ELF-1 (cell line): ENCODE results near the gene IER3.
"Not testable (repeated sequence)": the region's sequence is repeated elsewhere in the genome, so short reads cannot be mapped to it uniquely, and the experiment has no call there.

Experiments used
- DNase-seq: peaks from one replicate; pipeline ENCODE4 v3.0.0-alpha.2; 2016; ENCODE audit warnings: low read depth, low spot score

Gene IER3

GRCh38 chr6:30768634-30769087 is 24.3 kb upstream of the IER3 start:
- no peak for DNase-seq

DNA sequence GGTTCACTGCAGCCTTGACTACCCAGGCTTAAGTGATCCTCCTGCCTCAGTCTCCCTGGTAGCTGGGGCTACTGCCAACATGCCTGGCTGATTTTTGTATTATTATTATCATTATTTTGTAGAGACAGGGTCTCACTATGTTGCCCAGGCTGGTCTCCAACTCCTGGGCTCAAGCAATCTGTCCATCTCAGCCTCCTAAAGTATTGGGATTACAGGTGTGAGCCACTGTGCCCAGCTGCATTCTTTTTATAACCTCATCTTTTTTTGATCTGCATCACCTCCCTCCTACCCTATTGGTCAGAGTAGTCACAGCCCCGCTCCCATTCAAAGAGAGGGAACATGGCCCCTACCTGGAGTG is 23.6 kb upstream of the IER3 start:
- no peak for DNase-seq

DNA sequence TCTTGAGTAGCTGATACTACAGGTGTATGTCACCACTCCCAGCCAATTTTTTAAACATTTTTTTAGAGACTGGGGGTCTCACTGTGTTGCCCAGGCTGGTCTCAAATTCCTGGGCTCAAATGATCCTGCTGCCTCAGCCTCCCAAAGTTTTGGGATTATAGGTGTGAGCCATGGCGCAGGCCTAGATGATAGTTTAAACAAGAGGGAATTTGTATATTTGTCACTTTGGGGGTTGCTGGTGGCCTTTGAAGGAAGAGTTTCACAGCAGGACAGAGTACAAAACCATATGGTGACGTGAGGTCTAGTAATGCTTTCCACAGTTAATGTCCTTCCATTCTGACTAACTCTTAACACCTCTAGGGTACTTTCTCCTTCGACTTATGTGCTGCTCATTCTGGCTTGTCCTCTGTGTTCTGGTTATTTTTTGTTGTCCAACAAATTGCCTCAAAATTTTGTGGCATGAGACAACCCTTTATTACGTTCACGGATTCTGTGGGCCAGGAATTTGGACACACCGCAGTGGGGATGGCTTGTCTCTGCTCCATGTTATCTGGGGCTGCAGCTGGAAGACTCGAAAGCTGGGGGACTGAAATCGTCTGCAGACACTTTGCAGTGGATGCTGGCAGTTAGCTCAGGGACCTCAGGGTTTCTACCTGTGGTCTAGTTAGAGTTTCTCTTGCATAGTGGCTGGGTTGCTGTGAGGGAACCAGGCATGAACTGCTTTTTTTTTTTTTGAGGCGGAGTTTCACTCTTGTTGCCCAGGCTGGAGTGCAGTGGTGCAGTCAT is 23.0 kb upstream of the IER3 start:
- no peak for DNase-seq

GRCh38 chr6:30766461-30767157 is 22.3 kb upstream of the IER3 start:
- peak; percentile 44 for DNase-seq

GRCh38 chr6:30765495-30765894 is 21.1 kb upstream of the IER3 start:
- not testable (repeated sequence) for DNase-seq

- DNase-seq, result not testable (repeated sequence)
These were observed 20.2 kb upstream of the IER3 start for GRCh38 chr6:30764490-30765043.

DNA sequence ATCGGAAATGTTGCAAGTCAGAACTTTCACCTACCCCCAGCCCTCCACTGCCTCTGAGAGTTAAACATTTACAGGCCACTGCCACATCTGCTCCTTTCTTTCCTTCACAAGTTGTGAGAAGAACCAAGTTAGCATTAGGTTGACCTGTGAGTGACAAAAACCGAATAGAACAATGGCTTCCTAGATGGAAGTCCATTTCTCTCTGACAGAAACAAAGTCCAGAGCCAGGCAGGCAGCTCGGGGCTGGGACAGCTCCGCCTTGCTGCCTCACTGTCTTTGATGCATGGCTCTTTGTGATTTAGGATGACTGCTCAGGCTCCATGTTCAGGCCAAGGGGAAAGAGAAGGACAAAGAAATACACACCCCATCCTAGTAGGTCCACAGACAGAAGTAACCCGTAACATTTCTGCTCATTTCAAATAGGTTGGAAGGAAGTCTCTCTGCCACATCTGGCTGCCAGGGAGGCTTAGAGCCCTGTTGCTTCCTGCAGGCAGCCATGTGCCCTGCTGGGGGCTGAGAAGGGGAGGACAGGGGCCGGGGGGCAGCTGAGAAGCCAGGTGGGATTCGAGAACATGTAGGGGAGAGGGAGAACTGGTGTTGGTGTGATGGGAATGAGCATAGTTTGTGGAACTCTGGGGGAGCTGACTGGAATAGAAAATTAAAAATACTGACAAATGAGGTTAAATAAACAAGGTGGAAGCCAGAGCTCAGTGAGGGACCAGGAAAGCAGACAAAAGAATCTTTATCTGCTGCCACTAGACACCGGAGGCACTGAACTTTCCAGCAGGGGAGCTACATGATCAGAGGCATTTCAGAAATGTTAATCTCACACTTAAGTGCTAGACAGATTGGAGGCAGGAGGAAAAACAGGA is 19.5 kb upstream of the IER3 start:
- peak; percentile 72 for DNase-seq

DNA sequence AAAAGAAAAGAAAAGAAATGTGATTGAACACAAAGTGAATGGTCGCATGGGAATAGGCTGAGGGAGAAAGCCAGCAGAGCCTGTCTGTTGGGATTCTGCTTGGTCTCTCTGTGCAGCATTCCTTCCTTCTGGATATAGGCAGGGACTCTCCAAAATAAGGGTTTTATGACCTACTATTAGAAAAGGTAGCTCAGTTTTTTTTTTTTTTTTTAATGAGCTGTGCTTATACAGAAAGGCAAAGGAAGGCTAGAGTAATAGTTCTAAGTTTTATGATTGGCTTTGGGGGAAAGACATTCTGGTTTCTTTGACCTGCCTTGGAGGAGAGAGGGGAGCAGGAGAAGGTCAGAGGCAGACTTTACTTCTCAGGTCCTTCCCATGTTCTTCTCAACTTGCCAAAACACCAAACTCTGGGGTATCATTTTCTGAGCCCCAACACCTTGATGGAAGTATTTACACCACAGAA is 18.8 kb upstream of the IER3 start:
- peak; percentile 47 for DNase-seq

DNA sequence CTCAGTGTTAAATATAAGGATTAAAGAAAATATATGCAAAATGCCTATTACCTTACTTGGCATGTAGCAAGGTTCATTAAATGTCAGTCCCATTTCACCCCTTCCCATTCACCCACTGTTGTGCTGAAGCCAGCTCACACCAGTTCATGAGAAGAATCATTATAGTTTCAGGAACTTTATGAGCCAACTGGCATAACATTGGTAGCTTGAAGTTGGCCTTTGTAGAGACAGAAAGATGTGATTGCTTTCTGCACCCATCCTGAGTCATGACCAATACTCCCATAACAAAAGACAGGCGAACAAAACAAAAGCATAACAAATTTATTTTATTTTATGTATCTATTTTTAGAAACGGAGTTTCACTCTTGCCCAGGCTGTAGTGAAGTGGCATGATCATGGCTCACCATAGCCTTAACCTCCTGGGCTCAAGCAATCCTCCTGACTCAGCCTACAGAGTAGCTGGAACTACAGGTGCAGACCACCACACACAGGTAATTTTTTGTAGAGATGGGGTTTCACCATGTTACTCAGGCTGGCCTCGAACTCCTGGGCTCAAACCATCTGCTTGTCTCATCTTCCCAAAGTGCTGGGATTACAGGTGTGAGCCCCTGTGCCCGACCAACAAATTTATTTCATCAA is 17.6 kb upstream of the IER3 start:
- DNase-seq, result no peak

DNA sequence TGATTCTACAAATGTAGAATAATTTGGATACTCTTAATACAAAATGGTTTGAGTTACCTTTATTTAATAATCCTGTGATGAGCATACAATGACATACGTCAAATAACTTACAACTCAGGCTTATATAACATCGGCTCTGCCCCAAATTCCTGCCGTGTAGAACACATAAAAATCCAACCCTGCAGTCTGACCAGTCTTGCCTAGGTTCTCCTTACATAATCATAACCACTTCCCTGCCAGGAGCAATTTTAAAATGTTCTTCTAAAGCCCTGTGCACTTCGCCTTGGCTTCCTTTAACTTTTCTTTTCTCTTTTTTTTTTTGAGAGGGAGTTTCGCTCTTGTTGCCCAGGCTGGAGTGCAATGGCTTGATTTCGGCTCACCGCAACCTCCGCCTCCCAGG is 16.2 kb upstream of the IER3 start:
- DNase-seq, result no peak

- peak; percentile 79 for DNase-seq
These were observed 15.4 kb upstream of the IER3 start for GRCh38 chr6:30759575-30760239.

GRCh38 chr6:30757261-30757904 is 13.0 kb upstream of the IER3 start:
- DNase-seq, result no peak

DNA sequence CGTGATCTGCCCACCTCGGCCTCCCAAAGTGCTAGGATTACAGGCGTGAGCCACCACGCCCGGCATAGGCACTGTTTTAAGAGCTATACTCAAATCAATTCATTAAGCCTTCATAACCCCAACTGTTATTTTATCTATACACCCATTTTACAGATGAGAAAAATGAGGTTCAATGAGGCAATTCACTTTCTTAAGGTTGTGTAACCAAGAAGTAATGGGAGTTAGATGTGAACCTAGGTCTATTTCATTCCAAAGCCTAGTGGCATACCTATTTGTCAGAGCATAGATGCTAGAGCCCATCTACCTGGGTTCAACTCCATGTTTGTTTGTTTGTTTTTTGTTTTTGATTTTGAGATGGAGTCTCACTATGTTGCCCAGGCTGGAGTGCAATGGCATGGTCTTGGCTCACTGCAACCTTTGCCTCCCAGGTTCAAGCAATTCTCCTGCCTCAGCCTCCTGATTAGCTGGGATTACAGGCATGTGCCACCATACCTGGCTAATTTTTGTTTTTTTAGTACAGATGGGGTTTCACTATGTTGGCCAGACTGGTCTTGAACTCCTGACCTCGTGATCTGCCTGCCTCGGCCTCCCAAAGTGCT is 12.2 kb upstream of the IER3 start:
- DNase-seq, result not testable (repeated sequence)

DNA sequence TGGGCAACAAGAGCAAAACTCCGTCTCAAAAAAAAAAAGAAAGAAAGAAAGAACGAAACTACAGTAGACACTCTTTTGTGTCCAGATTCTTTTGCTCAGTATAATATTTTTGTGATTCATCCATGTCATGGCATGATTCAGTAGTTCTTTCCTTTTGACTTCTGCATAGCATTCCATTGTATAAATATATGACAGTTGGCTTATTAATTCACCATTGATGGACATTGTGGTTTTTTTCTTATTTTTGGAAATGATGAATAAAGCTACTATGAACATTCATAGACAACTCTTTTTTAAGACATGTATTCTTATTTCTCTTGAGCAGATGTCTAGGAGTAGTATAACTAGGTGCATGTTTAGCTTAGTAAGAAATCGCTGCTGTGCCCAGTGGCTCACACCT is 10.3 kb upstream of the IER3 start:
- DNase-seq, result no peak

DNA sequence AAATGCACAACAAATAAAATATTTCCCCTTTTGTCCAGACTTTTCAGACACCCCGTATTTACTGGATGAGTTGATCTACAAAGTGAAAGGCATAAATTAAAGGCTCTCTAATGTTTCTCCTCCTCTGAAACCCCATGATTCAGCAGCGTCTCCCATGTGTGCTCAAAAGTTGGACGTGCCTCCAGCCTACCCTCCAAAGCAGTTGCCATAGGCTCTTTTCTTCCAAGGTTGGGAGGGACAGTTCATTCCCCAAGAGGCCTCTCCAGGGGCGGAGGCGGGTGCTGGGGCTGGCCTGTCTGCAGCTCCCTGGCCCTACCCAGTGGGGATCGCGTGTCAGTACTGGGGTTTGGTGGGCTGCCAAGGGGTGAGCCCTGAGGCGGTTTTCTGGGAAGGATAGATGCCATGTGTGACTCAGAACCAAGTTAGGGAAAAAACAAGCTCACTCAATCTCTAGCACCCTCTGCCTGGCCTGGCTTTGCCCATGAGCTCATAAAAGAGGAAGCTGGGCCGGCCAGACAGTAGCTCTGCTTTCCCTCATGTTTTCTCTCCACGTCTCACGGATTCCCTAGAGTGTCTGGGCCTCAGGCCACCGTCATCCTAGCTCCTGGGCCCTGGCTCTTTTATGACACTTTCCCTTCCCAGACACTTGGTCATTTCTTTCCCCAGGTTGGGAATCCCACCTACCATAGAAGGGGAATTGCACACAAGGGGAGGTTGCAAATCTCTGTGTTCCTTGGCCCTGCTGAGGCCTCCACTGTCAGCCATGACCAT is 8.0 kb upstream of the IER3 start:
- peak; percentile 78 for DNase-seq

DNA sequence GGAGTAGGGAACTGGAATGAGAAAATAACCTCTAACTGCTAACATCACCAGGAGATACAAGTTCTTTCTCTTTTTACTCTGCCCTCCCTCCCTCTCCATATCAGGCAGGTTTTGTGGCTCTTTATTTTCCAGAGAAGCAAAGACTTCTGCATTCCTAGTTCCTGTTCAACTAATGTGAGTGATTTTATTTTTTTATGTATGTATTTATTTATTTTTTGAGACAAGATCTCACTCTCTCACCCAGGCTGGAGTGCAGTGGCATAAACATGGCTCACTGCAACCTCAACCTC is 6.0 kb upstream of the IER3 start:
- DNase-seq, result no peak

- no peak for DNase-seq
These were observed 5.4 kb upstream of the IER3 start for GRCh38 chr6:30749554-30750378.

GRCh38 chr6:30748851-30749540 is 4.6 kb upstream of the IER3 start:
- no peak for DNase-seq
